ENCODE measurements around the gene RASGEF1C.
A peak's percentile ranks its signal among the peaks of the same experiment; 100 is the strongest.
"Not testable (repeated sequence)": the region's sequence is repeated elsewhere in the genome, so short reads cannot be mapped to it uniquely, and the experiment has no call there.

Gene RASGEF1C

GRCh38 chr5:180099733-180100611, 109.0 kb downstream of the RASGEF1C start:
- DNase-seq (ENCODE audit: low read depth in 2 of 2), result no peak

DNA sequence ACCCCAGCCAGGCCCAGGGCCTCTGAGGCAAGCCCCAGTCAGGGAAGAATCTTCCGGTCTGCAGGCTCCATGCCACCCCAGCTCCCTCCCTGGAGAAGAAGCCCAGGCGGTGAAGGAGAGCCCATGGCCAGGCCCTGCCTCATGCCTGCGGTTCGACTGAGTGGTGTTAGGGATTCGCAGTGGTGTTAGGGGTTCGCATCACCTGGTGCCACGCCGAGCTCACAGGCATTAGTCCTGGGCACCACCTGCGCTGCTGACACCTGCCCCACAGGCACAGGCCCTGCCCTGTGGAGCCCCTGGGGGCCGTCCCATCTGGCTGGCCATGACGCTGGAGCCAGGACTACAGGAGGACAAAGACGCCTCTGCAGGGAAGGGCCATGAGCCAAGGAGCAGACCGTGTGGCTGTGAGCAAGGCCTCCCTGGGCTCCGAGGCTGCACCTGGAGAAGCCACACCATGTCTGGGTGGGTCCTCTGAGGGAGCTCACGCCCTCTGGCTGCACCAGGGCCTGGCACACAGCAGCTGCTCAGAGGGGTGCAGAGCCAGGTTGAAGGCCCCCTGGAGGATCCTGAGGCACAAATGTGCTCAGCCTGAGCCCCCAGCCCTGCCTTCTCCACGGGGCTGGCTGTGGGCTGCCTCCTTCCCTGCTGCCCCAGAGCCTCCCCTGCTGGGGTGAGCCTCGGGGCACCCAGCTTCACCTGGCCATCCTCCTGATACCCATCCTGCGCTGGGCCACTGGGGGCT, 109.8 kb downstream of the RASGEF1C start:
- DNase-seq (ENCODE audit: low read depth in 2 of 2), result no peak

GRCh38 chr5:180098526-180098925, 110.5 kb downstream of the RASGEF1C start:
- no peak for DNase-seq (ENCODE audit: low read depth in 2 of 2)

- no peak for DNase-seq (ENCODE audit: low read depth in 2 of 2)
These were observed 111.1 kb downstream of the RASGEF1C start for GRCh38 chr5:180097926-180098325.

DNA sequence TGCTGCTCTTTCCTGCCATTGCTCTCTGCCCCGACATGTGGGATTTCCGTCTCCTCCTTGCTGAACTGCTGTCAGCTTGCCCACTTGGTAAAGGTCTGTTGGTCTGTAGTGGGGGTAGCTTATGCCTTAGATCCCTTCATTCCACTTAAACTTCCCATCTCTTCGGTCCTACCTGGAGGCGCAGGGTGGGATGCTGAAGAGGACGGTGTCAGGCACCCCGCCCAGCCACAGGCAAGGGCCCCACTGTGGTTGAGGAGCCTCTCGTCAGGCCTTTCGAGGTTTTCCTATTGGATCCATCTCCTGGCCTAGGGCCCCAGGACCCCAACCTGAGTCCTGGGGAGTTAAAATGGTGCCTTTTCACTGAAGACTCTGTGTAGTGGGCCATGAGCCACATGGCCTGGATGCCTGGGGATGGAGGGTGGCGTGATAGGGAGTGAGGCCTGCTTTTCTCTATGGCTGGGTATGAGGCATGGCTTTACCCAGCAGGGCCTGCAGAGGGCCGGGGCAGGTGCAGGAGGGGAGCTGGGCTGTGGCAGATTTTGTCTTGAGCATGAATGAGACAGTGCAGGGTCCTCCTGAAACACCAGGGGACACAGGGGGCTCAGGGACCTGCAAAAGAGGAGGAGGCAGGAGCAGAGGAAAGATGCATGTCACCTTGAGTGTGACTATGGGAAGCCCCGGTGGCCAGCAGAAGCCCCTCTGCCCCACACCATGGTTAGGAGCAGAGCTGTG, 111.7 kb downstream of the RASGEF1C start:
- DNase-seq (ENCODE audit: low read depth in 2 of 2), result no peak

DNA sequence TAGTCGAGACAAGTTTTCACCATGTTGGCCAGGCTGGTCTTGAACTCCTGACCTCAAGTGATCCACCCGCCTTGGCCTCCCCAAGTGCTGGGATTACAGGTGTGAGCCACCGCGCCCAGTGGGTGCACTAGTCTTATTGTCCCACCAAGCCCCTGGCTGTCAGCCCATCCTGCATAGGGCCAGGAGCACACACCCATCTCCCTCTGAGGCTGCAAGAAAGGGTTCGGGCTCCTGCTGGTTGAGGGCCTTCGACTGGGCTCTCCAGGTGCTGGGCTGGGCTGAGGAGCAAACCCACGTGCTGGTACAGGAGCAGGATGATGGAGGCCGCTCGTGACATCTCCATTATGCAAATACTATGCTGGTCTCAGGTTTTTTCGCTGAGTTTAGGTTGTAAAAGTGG, 112.4 kb downstream of the RASGEF1C start:
- no peak for DNase-seq (ENCODE audit: low read depth in 2 of 2)

- DNase-seq (ENCODE audit: low read depth in 2 of 2), result no peak
These were observed 113.5 kb downstream of the RASGEF1C start for GRCh38 chr5:180095545-180095944.

- no peak for DNase-seq (ENCODE audit: low read depth in 2 of 2)
These were observed 115.2 kb downstream of the RASGEF1C start for GRCh38 chr5:180093651-180094382.

DNA sequence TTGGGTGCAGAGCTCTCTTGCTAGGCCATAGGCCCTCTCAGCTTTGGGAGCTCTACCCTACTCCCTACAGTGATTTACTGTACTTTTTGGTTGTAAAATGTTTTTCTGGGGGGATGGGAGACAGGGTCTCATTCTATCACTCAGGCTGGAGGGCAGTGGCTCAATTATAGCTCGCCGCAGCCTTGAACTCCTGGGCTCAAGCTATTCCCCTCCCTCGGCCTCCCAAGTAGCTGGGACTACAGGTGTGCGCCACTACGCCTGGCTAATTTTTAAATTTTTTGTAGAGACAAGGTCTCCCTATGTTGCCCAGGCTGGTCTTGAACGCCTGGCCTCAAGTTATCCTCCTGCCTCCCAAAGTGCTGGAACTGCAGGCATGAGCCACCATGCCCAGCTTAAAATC, 115.8 kb downstream of the RASGEF1C start:
- DNase-seq (ENCODE audit: low read depth in 2 of 2), result no peak

DNA sequence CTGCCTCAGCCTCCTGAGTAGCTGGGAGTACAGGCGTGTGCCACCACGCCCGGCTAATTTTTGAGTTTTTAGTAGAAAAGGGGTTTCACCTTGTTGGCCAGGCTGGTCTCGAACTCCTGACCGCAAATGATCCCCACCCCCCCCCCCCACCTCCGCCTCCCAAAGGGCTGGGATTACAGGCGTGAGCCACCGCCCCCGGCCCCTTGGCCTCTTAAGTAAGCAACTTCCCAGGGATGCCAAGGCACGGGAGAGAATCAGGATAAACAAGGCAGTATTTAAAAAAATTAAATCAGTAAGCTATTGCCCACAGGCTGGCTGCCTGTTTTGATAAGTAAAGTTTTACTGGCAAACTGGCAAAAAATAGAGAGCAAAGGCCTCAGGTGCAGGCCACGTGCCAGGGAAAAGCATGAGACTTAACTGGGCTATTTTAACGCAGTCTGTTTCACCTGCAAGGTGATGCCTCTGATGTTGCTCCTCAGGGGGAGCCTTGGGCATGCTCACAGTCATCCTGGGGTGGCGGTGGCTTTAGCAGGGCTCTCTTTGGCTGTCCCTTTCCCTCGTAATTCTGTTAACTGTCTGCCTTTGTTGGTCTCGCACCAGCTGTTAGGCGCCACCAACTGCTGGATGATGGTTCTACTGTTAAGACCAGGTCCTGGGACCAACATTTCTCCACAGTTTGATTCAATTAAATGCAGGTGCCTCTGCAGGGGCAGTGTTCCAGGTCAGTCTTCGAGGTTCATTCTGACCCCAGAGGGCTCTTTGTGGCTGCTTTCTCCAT, 118.1 kb downstream of the RASGEF1C start:
- no peak for DNase-seq (ENCODE audit: low read depth in 2 of 2)

DNA sequence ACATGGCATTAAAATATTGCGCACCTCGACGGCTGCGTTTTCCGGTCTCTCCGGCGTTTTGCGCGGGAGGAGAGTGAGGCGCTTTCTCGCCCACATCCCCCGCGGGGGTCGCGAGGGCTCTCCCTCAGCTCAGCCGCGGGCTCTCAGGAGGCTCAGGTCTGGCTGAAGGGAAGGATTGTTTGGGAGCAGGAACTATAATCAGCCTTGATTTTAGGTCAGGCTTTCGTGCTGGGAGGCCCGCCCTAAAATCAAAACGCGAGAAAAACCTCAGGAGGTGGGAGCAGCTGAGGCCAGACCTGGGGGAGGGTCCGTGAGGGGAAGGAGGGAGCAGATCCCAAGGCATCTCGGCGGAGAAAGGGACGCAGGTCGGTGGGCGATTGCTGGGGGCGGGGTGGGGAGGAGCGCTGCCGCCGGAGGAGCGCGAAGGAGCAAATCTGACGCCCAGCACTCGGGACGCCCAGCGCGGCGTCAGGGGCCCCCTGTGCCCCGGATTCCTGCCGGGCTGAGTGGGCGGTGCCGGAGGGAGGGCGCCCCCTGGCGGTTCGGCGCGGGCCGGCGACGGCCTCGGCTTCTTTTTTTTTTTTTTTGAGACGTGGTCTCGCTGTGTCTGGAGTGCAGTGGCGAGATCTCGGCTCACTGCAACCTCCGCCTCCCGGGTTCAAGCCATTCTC, 118.8 kb downstream of the RASGEF1C start:
- DNase-seq (ENCODE audit: low read depth in 2 of 2), result peak; percentile 71 to 74

- DNase-seq (ENCODE audit: low read depth in 2 of 2), result not testable (repeated sequence)
These were observed 119.4 kb downstream of the RASGEF1C start for GRCh38 chr5:180089628-180090027.

DNA sequence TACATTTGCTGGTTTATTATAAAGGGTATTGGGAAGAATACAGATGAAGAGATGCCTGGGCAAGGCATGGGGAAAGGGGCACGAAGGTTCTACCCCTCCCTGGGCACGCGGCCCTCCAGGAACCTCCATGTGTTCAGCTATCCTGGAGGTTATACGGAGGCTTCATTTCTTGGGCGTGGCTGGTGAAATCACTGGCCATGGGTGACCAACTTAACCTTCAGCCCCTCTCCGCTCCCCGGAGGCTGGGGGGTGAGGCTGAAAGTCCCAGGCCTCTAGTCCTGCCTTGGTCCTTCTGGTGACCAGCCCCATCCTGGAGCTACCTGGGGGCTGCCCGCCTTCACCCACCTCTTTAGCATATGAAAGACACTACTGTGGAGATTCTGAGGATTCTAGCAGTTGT, 120.5 kb downstream of the RASGEF1C start:
- DNase-seq (ENCODE audit: low read depth in 2 of 2), result no peak

GRCh38 chr5:180086816-180087399, 122.1 kb downstream of the RASGEF1C start:
- no peak for DNase-seq (ENCODE audit: low read depth in 2 of 2)

DNA sequence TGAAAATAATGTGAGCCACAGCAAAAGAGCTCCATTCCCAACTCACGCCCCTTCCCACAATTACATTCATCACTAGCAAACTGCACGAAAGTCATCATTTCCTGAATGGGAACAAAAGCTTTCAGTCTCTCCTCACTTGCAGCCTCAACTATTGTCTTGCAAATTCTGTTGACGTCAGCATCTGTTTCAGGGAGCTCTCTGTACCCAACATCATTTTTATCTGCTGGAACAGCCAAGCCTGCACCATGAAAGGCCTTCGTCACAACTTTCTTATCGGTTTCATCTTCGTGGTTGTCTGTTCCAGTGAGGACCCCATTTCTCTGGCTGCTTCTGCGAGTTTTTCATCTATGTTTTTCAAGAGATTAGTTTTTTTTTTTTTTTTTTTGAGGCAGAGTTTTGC, 123.2 kb downstream of the RASGEF1C start:
- no peak for DNase-seq (ENCODE audit: low read depth in 2 of 2)

DNA sequence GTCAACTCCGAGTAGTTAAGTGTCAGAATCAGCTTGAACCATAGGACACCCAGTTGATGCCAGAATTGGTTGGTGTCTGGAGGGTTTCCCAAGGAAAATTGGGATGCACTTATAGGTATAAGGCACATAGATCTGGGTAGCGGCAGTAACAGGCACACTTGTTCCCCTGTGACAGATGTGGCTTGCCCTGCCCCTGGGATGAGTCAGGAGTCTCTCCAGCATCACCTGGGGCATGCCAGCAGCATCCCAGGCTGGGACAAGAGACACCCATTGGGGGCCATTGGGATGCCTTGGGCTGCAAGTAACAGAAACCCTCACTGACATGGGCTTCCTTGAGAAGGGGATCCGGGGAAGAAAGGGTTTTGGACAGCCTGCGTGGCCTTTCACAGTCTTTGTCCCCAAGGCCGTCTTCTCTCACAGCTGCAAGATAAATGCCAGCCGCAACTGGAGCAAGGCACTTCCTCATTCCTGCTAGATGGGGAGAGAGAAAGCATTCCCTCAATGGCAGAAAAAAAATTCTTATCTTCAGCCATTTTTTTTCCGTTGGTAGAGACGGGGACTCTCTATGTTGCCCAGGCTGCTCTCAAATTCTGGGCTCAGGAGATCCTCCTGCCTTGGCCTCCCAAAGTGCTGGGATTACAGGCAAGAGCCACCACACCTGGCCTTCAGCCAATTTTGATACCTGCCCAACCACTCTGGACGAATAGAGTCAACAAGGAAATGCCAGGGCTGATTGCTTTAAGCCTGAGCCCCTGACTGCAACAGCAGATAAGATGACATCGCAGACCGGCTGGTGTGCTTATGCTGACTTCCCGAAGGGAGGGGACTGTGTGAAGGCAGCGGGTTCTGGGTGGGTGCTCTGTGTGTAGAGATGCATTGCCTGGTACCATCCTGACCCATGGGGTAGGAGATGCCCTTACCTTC, 124.1 kb downstream of the RASGEF1C start:
- DNase-seq (ENCODE audit: low read depth in 2 of 2), result no peak

- no peak for DNase-seq (ENCODE audit: low read depth in 2 of 2)
These were observed 125.4 kb downstream of the RASGEF1C start for GRCh38 chr5:180083529-180084060.

DNA sequence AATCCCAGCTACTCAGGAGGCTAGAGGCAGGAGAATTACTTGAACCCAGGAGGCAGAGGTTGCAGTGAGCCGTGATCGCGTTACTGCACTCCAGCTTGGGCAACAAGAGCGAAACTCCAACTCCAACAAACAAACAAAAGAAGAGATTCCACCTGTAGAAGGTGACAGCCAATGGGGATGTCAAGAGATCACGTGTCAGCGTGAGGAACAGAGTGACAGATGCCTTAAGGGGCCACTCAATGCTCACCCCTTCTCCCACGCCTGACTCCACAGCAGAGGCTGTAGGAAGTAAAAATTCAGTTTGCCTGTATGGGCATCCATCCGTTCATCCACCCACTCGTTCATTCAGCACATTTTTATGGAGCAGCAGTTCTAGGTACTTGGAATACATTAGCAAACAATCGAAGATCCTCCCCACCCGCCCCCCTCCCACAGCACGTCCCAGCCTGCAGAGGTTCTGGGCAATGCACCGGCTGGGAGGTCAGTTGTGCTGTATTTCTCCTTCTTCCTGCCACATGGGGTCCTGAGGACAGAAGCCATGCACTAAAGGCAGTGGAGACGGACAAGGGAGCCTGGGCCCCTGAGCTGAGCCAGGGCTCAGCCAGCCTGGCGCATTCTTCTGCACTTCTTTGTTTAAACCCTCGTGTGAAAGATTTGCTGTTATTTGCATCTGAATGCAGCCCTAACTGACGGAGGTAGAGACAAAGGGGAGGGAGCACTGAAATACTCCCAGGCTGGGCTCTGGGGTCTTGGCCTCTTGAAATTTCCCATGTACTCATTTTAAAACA, 126.2 kb downstream of the RASGEF1C start:
- DNase-seq (ENCODE audit: low read depth in 2 of 2), result no peak
